HCEC 1CT (cell line): ENCODE results near the gene LSM14B.
"Not testable (repeated sequence)": the region's sequence is repeated elsewhere in the genome, so short reads cannot be mapped to it uniquely, and the experiment has no call there.

Experiments
- DNase-seq: peaks from one replicate; pipeline ENCODE4 v3.0.0-alpha.2; 2017

LSM14B gene

DNA sequence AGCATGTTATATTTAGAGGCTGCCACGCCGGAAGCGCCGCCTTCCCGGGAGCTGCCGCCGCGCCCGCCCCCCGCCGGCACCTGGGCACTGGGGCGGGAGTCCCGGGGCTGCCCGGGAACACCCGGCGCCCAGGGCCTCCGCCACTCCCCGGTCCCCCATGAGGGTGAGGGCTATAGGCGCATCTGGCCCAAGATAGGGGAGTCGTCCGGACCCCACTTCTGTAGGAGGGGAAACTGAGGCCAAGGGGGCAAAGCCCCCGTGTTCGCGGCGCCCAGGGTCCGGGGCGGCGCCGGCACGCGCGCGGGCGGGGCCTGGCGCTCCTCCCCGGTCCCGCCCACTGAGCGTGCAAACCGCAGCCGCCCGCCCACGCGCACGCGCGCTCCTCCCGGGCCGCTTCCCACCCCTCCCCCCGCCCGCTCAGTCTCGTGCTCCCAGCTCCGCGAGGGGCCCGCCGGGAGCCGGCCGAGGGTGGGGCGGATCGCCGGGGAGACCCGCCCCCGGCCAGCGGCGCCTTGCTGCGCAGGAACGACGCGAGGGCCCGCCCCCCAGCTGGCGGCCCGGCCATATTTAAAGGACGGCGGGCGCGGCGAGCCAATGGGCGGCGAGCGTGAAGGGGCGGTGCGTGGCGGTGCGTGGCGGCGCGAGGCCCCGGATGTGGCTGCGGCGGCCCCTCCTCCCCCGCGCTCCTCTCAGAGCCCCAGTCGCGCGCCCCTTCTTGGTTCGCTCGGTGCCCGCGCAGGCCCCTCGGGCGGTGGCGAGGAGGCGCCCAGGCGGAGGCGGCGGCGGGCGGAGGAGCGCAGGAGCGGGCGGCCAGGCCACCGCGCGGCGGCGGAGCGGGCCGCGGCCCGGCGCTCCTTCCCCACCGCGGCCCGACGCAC is at the start of gene LSM14B:
Gene LSM14B (plus strand): TSS at position 700 of the 878 bp plus-strand sequence. CDS start 192 bp downstream, outside the sequence.
- DNase-seq = peak; percentile 96

DNA sequence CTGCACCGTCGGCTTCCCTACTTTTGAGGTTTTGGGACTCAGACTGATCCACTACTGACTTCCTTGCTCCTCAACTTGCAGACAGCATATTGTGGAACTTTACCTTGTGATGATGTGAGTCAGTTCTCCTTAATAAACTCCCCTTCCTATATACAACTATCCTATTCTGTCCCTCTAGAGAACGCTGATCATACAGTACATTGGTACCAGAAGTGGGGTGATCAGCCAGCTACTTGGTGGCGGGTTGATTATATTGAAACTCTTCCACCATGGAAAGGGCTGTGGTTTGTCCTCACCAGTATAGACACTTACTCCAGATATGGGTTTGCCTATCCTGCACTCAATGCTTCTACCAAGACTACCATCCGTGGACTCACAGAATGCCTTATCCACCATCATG is 49.0 kb upstream of the LSM14B start:
- no peak for DNase-seq

DNA sequence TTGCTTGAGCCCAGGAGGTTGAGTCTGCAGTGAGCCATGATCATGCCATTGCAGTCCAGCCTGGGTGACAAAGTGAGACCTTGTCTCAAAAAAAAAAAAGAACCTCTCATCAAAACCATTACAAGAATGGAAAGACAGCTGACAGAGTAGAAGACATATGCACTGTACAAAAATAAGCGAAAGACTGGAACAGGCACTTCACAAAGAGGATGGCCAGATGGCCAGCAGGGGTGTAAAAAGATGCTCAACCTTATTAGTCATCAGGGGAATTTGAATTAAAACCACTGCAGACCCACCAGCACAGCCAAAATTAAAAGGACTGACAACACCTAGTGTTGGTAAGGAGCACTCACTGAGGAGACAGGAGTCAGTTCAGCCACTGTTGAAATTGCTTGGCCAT is 43.1 kb upstream of the LSM14B start:
- no peak for DNase-seq

DNA sequence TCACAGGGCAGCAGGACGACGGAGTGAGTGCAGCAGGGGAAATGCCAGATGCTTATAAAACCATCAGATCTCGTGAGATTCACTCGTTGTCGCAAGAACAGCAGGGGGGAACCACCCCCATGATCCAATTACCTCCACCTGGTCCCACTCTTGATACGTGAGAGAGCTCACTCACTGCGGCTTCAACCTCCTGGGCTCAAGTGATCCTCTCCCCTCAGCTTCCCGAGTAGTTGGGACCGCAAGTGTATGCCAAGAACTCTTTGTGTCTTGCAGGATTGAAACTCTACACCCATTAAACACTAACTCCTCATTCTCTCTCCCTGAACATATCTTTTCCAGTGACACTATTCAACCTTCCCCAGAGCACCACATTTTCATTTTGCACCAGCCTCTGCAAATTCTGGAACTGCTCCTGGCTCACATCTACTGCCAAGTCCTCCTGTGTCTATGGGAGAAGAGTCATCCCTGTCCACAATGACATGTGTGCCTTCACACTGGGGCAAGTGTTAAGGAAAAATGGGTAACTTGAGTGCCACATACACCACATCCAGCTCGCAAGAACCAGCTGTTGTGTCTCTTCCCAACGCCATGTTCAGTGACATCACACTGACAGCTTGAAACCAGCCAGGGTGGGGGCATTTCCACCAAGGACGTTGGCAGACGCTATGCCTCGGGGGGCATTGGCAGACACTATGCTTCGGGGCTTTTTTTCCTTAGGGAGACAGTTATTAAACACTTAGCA is 41.9 kb upstream of the LSM14B start:
- no peak for DNase-seq

DNA sequence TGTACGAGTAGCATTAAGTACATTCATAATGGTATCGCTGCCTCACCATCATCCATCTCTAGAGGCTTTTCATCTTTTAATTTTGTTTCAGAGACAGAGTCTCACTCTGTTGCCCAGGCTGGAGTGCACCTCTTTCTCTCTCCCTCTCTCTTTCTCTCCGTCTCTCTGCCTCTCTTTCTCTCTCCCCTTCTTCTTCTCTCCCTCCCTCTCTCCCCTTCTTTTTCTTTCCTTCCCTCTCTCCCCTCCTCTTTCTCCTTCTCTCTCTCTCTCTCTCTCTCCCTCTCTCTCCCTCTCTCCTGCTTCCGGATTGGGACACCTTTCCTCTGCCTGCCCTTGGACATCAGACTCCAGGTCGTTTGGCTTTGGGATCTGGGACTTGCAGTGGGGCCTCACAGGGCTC is 39.0 kb upstream of the LSM14B start:
- DNase-seq = no peak

DNA sequence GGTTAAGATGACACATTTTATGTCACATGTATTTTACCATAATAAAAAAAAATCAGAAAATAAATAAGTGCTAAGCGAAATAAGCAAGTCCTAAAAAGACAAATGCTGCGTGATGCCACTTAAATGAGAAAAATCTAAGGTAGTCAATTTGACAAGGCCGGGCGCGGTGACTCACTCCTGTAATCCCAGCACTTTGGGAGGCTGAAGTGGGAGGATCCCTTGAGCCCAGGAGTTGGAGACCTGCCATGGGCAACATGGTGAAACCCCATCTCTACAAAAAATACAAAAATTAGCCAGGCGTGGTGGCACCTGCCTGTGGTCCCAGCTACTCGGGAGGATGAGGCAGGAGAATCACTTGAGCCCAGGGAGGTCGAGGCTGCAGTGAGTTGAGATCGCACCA is 38.1 kb upstream of the LSM14B start:
- DNase-seq = not testable (repeated sequence)

DNA sequence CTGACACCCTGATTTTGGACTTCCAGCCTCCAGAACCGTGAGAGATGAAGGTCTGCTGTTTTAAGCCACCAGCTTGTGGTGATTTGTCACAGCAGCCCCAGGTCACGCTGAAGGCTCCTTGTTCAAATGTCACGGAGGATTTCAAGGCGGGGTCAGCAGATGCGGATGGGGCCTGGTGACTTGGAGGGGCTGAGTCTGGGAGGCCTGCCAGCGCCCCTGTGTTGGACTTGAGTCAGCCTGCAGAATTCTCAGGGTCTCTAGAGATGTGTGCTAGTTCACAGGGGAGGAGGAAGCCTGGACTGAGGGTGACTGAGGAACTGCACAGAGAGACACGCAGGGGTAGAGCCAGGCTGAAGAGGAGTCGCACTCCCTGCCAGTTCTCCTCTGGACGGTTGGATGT is 37.1 kb upstream of the LSM14B start:
- no peak for DNase-seq

DNA sequence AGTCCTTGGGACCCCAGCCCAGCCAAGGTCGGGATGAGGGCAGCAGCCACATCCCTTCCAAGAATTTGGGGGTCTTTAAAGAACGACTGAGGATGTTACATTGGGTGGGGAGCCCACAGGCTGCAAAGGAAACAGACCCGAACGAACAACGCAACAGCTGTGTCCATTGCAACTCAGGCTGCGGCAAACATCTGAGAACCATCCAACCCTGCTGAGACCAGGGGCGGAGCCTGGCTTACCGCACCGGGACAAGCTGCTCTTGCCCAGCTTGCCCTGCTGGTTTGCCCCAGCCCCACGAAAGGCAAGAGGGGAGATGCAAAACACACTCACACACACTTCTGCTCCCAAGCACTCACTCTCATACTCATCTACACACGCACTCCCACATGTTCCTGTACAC is 35.0 kb upstream of the LSM14B start:
- no peak for DNase-seq

DNA sequence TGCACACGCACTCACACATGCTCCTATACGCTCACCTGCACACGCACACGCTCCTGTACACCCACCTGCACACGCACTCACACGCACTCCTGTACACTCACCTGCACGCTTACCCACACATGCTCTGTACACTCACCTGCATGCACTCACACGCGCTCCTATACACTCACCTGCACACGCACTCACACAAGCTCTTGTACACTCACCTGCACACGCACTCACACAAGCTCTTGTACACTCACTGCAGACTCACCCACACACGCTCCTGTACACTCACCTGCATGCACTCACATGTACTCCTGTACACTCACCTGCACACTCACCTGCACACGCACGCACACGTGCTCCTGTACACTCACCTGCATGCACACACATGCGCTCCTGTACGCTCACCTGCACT is 34.6 kb upstream of the LSM14B start:
- DNase-seq = no peak

DNA sequence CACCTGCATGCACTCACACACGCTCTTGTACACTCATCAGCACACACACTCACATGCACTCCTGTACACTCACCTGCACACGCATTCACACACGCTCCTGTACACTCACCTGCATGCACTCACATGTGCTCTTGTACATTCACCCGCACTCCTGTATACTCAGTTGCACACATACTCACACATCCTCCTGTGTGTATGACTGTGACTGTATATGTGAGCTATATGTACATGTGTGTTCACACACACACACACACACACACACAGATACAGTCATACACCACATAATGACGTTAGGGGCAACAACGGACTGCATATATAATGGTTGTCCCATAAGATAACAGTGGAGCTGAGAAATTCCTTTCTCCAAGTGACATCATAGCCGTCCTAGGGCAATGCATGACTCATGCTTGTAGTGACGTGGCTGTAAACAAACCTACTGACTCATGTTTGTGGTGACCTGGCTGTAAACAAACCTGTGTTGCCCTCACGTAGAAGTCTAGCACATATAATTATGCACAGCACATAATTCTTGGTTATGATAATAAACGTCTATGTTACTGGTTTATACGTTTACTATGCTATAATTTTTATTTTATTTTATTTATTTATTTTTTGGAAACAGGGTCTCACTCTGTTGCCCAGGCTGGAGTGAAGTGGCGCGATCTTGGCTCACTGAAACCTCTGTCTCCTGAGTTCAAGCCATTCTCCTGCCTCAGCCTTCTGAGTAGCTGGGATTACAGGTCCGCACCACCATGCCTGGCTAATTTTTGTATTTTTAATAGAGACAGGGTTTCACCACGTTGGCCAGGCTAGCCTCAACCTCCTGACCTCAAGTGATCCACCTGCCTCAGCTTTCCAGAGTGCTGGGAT is 33.8 kb upstream of the LSM14B start:
- peak; percentile 96 for DNase-seq

DNA sequence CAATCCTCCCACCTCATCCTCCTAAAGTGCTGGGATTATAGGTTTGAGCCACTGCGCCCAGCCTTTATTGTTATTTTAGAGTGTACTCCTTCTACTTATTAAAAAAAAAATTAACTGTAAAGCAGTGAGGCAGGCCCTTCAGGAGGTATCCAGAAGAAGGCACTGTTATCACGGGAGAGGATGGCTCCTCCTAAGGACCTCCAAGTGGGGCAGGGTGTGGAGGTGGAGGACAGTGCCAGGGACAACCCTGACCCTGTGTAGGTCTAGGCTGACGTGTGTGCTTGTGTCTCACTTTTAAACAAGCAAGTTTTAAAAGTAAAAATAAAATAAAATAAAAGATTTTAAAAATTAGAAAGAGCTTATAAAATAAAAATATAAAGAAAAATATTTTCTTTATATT is 32.9 kb upstream of the LSM14B start:
- no peak for DNase-seq

DNA sequence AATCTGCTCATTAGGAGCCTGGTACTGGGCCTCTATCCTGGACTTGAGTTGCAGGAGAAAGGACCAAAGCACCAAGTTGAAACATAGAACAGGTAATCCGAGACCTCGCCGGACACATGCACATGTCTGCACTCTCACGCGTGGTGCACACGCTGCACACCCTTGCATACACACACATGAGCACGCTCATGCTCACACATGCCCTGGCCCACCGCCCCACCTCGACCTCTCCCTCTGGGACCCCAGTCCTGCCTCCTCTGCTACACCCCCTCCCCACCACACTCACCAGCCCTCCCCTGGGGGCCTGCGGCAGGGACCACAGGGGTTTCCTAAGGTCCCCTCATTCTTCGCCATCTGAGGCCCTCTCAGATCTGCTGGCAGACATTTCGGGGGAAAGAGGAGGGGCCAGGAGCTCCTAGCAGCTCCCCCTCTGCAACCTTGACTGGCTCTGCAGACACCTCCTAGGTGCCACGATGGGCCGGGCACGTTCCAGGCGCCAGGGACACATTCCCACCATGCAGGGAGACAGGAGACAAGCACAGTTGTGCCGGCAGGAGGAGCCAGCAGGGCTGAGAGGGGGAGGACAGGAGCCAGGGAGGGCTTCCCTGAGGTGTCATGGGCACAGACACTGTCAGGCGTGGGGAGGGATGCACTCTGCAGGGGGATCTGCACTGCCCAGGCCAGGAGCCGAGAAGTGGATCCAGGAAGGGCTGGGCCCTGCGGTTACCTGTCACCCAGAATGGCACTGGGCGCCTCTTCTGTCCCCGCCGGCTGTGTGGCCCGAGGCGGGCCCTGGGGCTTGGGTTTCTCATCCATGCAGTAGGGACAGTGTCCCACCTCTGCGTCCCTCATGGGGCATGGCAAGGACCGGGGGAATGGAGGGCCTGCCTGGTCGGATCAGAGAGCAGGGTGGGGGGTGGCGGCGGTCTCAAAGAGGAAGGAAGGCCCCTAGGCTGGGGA is 25.6 kb upstream of the LSM14B start:
- no peak for DNase-seq

DNA sequence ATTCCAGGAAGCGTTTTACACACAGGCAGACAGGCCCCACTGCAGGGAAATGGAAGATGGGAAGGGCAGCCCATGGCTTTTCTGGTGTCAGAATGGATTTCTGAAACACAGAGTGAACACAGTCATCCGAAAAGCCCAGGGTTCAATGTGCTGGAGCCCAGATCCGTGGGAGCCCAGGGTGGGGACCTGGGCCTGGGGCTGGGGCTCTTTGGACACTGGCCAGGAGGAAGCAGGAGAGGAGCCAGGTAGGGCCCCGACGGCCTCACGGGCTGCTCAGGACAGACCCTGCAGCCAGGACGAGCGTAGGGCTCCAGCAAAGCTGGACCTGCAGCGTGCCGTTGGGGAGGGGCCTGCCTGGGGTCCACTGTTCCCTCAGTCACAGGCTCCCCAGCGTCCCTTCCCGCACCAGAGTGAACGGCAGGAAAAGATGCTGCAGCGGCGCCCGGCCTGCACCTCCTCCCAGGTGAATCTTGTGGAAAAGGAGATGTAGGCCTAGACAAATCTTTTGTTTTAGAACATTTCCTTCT is 24.3 kb upstream of the LSM14B start:
- no peak for DNase-seq

DNA sequence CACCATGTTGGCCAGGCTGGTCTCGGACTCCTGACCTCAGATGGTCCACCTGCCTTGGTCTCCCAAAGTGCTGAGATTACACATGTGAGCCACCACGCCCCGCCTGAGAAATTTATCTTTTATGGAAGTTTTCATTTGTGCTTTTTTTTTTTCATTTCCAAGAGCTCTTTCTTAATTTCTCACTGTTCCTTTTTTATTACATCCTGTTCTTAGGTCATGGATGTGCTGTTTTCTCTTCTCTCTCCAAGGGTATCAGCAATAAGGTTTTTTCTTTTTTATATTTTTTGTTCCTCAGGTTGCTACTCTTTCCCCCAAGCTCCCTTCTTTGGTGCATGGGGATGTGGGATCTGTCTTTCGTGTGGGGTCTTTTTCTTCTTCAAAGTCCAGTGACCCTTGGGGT is 21.2 kb upstream of the LSM14B start:
- DNase-seq = no peak

DNA sequence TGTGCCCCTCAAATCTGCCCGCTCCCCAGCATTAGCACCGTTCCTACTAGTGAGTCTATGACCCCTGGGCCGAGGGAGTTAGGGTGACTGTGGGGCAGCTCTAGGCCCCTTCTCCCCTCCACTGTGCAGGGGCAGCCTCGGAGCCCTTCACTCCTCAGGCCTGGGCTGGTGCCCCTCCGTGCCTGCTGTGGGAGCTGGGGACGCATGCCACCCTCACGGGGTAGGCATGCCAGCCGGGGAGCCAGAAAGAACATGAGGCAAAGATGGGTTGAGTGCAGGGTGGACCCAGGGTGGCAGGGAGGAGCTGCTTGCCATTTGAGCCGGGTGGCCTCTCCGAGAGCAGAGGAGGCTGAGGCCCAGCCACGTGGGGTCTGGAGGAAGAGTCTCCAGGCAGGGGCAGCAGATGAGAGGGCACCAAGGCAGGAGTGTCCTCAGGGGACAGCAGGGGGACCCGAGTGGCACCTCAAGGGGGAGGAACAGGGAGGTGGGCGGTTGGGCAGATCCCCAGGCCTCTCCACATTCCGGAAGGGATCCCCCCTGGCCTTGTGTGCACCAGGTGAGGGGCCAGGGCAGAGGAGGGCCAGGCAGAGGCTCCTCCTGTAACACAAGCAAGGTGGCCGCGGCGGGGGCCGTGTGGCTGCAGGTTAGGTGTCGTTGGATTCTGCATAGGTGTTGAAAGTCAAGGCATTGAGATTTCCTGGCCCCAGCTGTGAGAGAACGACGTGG is 18.6 kb upstream of the LSM14B start:
- no peak for DNase-seq

DNA sequence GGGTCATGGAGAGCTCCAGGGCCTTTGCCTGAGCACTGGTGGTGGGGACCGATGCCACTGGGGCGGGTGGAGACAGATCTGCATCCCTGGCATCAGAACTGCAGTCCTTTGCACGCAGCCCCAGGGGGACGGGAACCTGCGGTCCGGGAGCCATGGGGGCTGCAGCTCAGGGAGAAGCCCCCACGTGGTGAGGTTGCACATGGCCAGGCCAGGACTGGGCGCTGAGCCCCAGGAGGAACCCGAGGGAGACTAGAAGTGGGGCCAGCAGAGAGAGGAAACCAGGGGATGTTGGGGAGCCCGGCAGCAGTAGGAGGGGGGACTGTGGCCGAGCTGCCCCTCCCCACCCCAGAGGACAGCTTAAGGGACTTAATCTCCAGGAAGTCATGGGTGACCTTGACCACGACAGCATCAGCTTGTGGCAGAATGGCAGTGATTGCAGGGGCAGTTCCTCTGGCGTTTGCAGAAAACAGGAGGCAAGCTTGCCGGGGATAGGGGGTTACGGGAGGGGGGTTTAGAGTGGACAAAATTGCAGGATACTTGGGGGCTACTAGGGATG is 18.0 kb upstream of the LSM14B start:
- no peak for DNase-seq

DNA sequence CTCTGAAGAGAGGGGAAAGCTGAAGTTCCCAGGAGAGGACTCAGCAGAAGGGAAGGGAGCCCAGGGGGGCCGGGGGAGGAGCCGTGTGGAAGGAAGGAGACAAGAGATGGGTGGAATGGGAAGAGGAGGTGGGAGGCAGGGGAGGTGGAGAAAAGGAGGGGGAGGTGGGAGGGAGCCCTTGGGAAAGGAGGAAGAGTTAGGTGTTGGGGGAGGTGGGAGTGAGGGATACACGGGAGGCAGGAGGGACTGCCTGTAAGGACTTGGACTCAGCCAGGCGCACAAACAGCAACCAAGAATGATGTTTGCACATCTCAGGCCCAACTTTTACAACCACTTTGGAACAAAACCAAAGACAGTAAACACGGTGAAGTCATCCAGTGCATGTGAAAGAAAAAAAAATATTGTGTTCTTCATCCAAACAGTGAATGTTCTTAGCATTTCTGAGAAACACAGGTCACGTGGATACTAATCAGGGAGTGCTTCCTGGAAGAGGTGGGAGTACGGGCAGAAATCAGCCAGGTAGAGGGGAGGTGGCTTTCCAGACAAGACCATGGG is 17.4 kb upstream of the LSM14B start:
- peak; percentile 12 for DNase-seq

DNA sequence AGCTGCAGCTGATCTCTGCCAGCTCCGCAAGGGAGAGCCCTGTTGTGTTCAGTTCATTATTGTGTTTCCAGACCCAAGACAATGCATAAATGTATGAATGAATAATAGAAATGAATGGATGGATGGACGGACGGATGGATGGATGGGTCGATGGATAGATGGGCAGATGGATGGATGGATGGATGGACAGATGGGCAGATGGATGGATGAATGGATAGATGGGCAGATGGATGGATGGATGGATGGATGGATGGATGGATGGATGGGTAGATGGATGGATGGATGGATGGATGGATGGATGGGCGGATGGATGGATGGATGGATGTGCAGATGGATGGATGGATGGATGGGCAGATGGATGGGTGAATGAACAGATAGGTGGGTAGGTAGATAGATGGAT is 16.7 kb upstream of the LSM14B start:
- DNase-seq = no peak

DNA sequence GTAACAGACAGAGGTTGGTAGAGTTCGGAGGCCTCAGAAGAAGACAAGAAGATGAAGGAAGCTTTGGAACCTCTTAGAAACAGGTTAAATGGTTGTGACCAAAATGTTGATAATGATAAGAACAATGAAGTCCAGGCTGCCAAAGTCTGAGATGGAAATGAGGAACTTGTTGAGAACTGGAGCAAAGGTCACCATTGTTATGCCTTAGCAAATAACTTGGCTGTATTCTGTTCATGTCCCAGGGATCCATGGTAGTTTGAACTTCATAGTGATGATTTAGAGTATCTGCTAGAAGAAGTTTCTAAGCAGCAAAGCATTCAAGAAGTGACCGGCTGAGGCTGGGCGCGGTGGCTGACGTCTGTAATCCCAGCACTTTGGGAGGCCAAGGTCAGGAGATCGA is 11.1 kb upstream of the LSM14B start:
- no peak for DNase-seq

DNA sequence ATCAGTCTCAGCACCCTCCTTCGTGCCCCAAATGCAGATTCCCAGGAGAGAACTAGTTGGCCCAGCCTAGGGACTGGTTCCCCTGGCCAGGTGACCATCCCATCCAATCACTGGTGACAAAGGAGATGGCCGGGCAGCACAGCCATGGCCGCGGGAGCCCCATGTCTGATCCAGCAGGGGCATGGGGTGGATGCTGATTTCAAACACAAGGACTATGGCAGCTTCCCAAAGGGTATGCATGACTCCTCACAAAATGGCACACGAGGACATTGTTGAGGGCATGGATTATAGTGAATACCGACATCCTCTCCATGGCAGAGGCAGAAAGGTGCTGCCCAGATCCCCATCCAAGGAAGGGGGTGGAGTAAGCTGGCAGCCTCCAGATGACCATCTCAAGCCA is 9.9 kb upstream of the LSM14B start:
- no peak for DNase-seq
